Effector CD8-positive, alpha-beta T cell (primary cell): ENCODE data around the gene ARF1.

Experiments
- DNase-seq: peaks from one replicate; lab custom pipeline; 2025; lab: John Stamatoyannopoulos, UW

Gene ARF1

DNA sequence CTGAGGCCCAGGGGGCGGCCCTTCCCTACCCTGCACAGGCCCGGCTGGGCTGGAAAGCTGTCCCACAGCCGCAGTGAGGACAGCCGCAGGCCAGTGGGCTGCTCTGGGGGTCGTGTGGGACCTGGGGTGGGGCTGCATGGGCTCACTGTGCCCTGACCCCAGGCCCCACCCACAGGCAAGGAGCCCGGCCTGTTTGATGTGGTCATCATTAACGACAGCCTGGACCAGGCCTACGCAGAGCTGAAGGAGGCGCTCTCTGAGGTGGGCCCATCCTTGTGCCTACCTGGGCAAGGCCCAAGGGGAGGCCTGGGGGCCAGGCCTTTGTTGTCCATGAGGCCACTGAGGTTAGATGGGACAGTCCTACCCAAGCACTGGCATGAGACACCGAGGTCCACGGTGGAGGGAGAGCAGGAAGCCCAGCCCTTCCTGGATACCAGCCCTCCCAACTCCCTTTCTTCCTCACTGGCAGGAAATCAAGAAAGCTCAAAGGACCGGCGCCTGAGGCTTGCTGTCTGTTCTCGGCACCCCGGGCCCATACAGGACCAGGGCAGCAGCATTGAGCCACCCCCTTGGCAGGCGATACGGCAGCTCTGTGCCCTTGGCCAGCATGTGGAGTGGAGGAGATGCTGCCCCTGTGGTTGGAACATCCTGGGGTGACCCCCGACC is 65.8 kb downstream of the ARF1 start:
- DNase-seq, result no peak
